Measurements from ENCODE around the gene DDX39B.
A peak's percentile ranks its signal among the peaks of the same experiment; 100 is the strongest.
"Not testable (repeated sequence)": the region's sequence is repeated elsewhere in the genome, so short reads cannot be mapped to it uniquely, and the experiment has no call there.

DDX39B gene

DNA sequence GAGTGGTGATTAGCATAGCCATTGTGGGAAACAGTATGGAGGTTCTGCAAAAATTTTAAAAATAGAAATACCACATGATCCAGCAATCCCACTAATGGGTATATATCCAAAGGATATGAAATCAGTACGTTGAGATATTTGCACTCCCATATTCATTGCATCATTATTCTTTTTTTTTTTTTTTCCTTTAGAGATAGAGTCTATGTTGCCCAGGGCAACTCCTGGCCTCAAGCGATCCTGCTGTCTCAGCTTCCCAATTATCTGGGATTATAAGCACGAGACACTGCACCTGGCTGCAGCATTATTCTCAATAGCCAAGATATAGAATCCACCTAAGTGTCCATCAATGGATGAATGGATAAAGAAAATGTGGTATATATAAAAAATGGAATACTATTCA, 20.0 kb downstream of the DDX39B start:
- H3K36me3 Mint-ChIP-seq (ENCODE audit: low read depth): no peaks in the 10 kb centered on the region
- no peaks in the 10 kb centered on the region for H3K9me3 Mint-ChIP-seq
- H3K4me1 Mint-ChIP-seq: no peaks in the 10 kb centered on the region
- no peak overlapping the region for H3K27ac Mint-ChIP-seq
- no peak overlapping the region for H3K4me3 Mint-ChIP-seq
- peaks cover 16% of the 10 kb centered on the region for H3K27me3 Mint-ChIP-seq (ENCODE audit: low read depth)
- TF ChIP-seq, protein P1, sequence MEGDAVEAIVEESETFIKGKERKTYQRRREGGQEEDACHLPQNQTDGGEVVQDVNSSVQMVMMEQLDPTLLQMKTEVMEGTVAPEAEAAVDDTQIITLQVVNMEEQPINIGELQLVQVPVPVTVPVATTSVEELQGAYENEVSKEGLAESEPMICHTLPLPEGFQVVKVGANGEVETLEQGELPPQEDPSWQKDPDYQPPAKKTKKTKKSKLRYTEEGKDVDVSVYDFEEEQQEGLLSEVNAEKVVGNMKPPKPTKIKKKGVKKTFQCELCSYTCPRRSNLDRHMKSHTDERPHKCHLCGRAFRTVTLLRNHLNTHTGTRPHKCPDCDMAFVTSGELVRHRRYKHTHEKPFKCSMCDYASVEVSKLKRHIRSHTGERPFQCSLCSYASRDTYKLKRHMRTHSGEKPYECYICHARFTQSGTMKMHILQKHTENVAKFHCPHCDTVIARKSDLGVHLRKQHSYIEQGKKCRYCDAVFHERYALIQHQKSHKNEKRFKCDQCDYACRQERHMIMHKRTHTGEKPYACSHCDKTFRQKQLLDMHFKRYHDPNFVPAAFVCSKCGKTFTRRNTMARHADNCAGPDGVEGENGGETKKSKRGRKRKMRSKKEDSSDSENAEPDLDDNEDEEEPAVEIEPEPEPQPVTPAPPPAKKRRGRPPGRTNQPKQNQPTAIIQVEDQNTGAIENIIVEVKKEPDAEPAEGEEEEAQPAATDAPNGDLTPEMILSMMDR (IDR thresholded peaks at IDR 0.05; ENCODE audit: unreplicated experiment in 3 of 3): no peak

DNA sequence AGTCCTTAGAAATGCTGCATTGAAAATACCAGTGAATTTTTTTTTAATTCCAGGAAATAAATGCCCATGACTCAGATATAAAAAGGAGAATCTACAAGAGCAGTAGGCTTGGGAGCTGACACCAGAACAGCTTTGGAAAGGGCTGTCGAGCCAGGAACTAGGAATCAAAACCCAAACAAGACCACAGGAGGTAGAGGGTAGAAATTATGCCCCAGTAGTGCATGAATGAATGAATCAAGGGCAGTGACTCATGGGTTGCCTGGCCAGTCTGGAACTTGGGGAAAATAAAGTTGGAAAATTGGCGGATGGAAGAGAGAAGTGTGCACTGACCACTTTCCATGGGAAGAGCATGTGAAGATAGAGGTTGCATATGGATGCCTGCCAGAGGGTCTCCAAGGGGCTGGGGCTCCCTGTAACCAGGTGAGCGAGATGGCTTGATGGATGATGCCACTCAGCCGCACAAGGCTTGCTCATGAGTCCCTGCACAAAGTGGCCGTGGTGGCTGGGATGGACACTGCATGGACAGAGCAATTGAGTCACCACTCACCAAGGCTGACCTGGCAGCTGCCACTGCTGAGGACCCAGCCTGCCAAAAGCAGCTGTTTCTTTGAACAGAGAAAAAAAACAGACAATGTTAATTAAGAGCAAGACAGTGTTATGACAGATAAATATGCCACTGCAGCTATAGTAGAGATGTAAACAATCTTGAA, 28.2 kb downstream of the DDX39B start:
- Mint-ChIP-seq H3K27ac (no peak overlapping the region), H3K4me1 (no peaks in the 10 kb centered on the region), H3K27me3 (ENCODE audit: low read depth) (peaks cover 30% of the 10 kb centered on the region), H3K4me3 (no peak overlapping the region), H3K36me3 (ENCODE audit: low read depth) (no peaks in the 10 kb centered on the region), H3K9me3 (no peaks in the 10 kb centered on the region)
- TF ChIP-seq, protein P1 (IDR thresholded peaks at IDR 0.05; ENCODE audit: unreplicated experiment in 3 of 3): no peak

DNA sequence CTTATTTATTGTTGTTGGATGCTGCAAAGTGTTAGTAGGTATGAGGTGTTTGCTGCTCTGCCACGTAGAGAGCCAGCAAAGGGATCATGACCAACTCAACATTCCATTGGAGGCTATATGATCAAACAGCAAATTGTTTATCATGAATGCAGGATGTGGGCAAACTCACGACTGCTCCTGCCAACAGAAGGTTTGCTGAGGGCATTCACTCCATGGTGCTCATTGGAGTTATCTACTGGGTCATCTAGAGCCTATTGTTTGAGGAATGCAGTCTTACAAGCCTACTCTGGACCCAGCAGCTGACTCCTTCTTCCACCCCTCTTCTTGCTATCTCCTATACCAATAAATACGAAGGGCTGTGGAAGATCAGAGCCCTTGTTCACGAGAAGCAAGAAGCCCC, 31.8 kb downstream of the DDX39B start:
- H3K4me3 Mint-ChIP-seq: no peak overlapping the region
- peaks cover 50% of the 10 kb centered on the region for H3K27me3 Mint-ChIP-seq (ENCODE audit: low read depth)
- no peaks in the 10 kb centered on the region for H3K36me3 Mint-ChIP-seq (ENCODE audit: low read depth)
- H3K27ac Mint-ChIP-seq: no peak overlapping the region
- TF ChIP-seq, protein P1 (IDR thresholded peaks at IDR 0.05; ENCODE audit: unreplicated experiment in 3 of 3): no peak
- no peaks in the 10 kb centered on the region for H3K4me1 Mint-ChIP-seq
- no peaks in the 10 kb centered on the region for H3K9me3 Mint-ChIP-seq

DNA sequence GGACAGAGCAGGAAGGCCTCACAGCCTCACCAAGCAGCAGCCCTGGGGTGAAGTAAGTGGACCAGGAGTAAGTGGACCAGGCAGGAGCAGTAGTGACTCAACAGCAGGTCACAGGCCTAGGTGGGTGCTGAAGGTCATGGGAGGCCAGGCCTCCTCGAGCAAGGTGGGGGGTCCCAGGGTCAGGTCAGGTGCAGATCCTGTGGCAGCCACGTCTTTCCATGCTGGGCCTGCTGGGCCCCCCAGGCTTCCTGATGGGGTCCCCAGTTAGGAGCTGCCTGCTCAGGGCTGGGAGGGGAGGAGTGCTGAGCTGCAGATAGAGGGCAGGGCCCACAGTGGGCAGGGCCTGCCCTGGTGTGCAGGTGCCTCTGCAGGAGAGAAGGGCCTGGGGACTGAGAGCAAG, 32.8 kb downstream of the DDX39B start:
- not testable (repeated sequence) for H3K4me1 Mint-ChIP-seq; H3K4me3 Mint-ChIP-seq; H3K36me3 Mint-ChIP-seq (ENCODE audit: low read depth); H3K9me3 Mint-ChIP-seq; H3K27ac Mint-ChIP-seq
- peaks cover 57% of the 10 kb centered on the region for H3K27me3 Mint-ChIP-seq (ENCODE audit: low read depth)

DNA sequence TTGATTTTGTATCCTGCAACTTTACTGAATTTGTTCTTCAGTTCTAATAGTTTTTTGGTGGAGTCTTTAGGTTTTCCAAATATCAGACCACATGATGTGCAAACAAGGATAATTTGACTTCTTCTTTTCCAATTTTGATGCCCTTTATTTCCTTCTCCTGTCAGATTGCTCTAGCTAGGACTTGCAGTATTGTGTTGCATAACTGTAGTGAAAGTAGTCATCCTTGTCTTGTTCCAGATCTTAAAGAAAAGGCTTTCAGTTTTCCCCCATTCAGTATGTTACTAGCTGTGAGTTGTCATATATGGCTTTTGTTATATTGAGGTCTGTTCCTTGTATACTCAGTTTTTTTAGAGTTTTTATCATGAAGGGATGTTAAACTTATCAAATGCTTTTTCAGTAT, 39.2 kb downstream of the DDX39B start:
- TF ChIP-seq, protein P1 (IDR thresholded peaks at IDR 0.05; ENCODE audit: unreplicated experiment in 3 of 3): no peak
- Mint-ChIP-seq H3K36me3 (ENCODE audit: low read depth) (no peaks in the 10 kb centered on the region), H3K9me3 (peaks cover 17% of the 10 kb centered on the region), H3K4me3 (no peak overlapping the region), H3K4me1 (peaks cover 17% of the 10 kb centered on the region), H3K27me3 (ENCODE audit: low read depth) (peaks cover 96% of the 10 kb centered on the region), H3K27ac (no peak overlapping the region)

DNA sequence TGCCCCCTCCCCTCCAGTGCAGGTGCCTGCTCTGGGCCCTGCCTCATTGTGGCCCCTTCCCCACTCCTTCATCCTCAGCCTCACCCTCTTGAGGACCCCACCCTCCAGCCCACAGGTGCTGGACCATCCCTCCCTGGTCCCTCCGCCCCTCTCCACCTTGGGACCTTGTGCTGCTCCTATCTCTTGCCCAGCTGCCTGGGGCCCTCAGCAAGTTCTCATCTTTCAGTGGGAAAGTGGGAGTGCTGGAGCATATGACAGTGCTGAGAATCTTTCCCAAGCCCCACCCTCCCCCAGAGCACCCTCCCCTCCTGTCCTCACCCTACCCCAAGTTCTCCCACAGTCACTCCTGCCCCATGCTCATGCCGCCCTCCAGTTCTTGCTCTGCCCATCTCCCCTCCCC, 42.2 kb downstream of the DDX39B start:
- Mint-ChIP-seq H3K4me1 (peaks cover 25% of the 10 kb centered on the region), H3K27me3 (ENCODE audit: low read depth) (peaks cover 98% of the 10 kb centered on the region), H3K9me3 (peaks cover 17% of the 10 kb centered on the region)
- H3K4me3 Mint-ChIP-seq; H3K27ac Mint-ChIP-seq; H3K36me3 Mint-ChIP-seq (ENCODE audit: low read depth): not testable (repeated sequence)

DNA sequence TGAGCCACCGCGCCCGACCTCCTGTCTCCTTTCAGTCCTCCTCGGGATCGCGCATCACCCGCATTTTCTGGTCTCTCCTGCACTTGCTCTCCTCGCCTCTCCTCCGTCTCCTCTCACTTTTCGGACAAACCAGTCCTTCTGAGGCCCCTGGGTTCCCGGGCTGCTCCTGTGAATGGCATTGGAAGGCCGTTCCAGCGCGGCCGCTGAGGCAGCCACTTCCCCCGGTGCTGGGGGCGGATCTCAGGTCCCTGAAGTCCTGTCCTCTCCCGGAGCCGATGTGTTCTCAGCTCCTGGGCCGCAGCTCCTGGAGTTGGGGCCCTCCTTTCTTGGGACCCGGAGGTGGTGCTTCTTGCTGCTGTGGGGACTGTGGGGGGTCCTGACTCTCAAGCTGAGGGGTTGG, 43.1 kb downstream of the DDX39B start:
- Mint-ChIP-seq H3K36me3 (ENCODE audit: low read depth) (no peaks in the 10 kb centered on the region), H3K27ac (no peak overlapping the region), H3K9me3 (peaks cover 17% of the 10 kb centered on the region), H3K27me3 (ENCODE audit: low read depth) (peaks cover 99% of the 10 kb centered on the region), H3K4me1 (peaks cover 25% of the 10 kb centered on the region), H3K4me3 (peak overlapping the region; percentile 80 to 82 (median 81))
- TF ChIP-seq, protein P1 (IDR thresholded peaks at IDR 0.05; ENCODE audit: unreplicated experiment in 3 of 3): no peak
